Activated gamma-delta T cell treated with Interleukin-2 at 50 U/mL for 16 hours (primary cell): Measurements from ENCODE around the gene FBF1.
"Not testable (repeated sequence)": the region's sequence is repeated elsewhere in the genome, so short reads cannot be mapped to it uniquely, and the experiment has no call there.

Experiments
- DNase-seq: peaks from one replicate; pipeline ENCODE4 v3.0.0-alpha.2; 2020

FBF1 gene

GRCh38 chr17:75940727-75941441 lies at the start of gene FBF1:
Gene FBF1, minus strand, starts transcription at chr17:75941042. Its CDS starts 2,893 bp downstream, at chr17:75938149.
- peak; percentile 83 for DNase-seq

- no peak for DNase-seq
These were observed 46.2 kb upstream of the FBF1 start for GRCh38 chr17:75987041-75987440.

- no peak for DNase-seq
These were observed 45.1 kb upstream of the FBF1 start for GRCh38 chr17:75985986-75986385.

GRCh38 chr17:75983501-75984181 lies 42.8 kb upstream of the FBF1 start:
- no peak for DNase-seq

- DNase-seq, result no peak
These were observed 40.3 kb upstream of the FBF1 start for GRCh38 chr17:75981019-75981615.

GRCh38 chr17:75980188-75981018 lies 39.6 kb upstream of the FBF1 start:
- no peak for DNase-seq

- DNase-seq, result no peak
These were observed 38.9 kb upstream of the FBF1 start for GRCh38 chr17:75979705-75980187.

GRCh38 chr17:75978938-75979704 lies 38.3 kb upstream of the FBF1 start, which contains the start of the genes ACOX1 and TEN1:
Gene ACOX1, minus strand, starts transcription at chr17:75979166. Its CDS starts 93 bp downstream, at chr17:75979073.
Gene TEN1, plus strand, starts transcription at chr17:75979240. Its CDS starts 6,953 bp downstream, at chr17:75986193.
- DNase-seq, result peak; percentile 97

- DNase-seq, result no peak
These were observed 35.5 kb upstream of the FBF1 start for GRCh38 chr17:75976175-75976848.

GRCh38 chr17:75975757-75976174 lies 34.9 kb upstream of the FBF1 start:
- no peak for DNase-seq

GRCh38 chr17:75975187-75975586 lies 34.3 kb upstream of the FBF1 start:
- DNase-seq, result not testable (repeated sequence)

- DNase-seq, result no peak
These were observed 29.8 kb upstream of the FBF1 start for GRCh38 chr17:75970626-75971025.

GRCh38 chr17:75970011-75970523 lies 29.2 kb upstream of the FBF1 start:
- DNase-seq, result no peak

- not testable (repeated sequence) for DNase-seq
These were observed 28.2 kb upstream of the FBF1 start for GRCh38 chr17:75969044-75969443.

GRCh38 chr17:75965468-75965867 lies 24.6 kb upstream of the FBF1 start:
- no peak for DNase-seq

- no peak for DNase-seq
These were observed 19.1 kb upstream of the FBF1 start for GRCh38 chr17:75959839-75960511.

- no peak for DNase-seq
These were observed 18.4 kb upstream of the FBF1 start for GRCh38 chr17:75959051-75959838.

- DNase-seq, result no peak
These were observed 10.2 kb upstream of the FBF1 start for GRCh38 chr17:75950855-75951554.

- DNase-seq, result no peak
These were observed 9.6 kb upstream of the FBF1 start for GRCh38 chr17:75950421-75950820.
